Right atrium auricular region (tissue), 2 donors: ENCODE results near the gene C5orf15. TPM values are rescaled to one million over a fixed set of nuclear protein-coding genes. Genes with fewer than 3 reads are reported as not detected.

ENCODE experiments used
- DNase-seq: peaks from one replicate; pipeline ENCODE4 v3.0.0-alpha.2; 2019; ENCODE audit warnings: low spot score
- H3K27ac ChIP-seq, 2 donors: fragments of 200-600 bp; sonication (generic); 1 replicate in 1 of 2; 2 replicates in 1 of 2; pipeline ENCODE4 v1.5.1; 2016 to 2019
- H3K27me3 ChIP-seq, 2 donors: fragments of 200-600 bp; sonication (generic); one replicate each; pipeline versions ENCODE4 v1.5.1 to v1.6.0; 2017 to 2019
- H3K36me3 ChIP-seq: fragments of 200-600 bp; sonication (generic); one replicate; pipeline ENCODE4 v1.5.1; 2016
- H3K4me1 ChIP-seq, 2 donors: fragments of 200-600 bp; sonication (generic); one replicate each; pipeline versions ENCODE4 v1.5.1 to v1.6.0; 2017 to 2019
- H3K4me3 ChIP-seq, 2 donors: fragments of 200-600 bp; sonication (generic); 1 replicate in 1 of 2; 2 replicates in 1 of 2; pipeline ENCODE4 v1.5.1; 2017 to 2019; ENCODE audit warnings: mild to moderate bottlenecking in 1 of 2, moderate library complexity in 1 of 2
- H3K9me3 ChIP-seq, 2 donors: fragments of 200-600 bp; sonication (generic); one replicate each; pipeline ENCODE4 v1.5.1; 2019
- CTCF ChIP-seq, 2 donors: fragments of 200-600 bp; sonication (generic); IDR thresholded peaks; one replicate each; pipeline ENCODE4 v1.5.1; 2019; ENCODE audit warnings: antibody characterized with exemption in 2 of 2
- total RNA-seq, 2 donors: library from RNA; depleted of rRNA; stranded (reverse); fragments of >200 nt; gene quantifications; one replicate each; pipeline ENCODE4 v1.1.0, GENCODE V29; 2016

The C5orf15 gene
- total RNA-seq, 2 donors from 2014 or later: 32.6 to 59.8 TPM

GRCh38 chr5:134000696-134001453 lies 32.5 kb upstream of the C5orf15 start:
- Histone ChIP-seq H3K27ac (peak overlapping the region; percentile 17 to 74), H3K9me3 (no peaks in the 10 kb centered on the region), H3K4me3 (no peak overlapping the region), H3K36me3 (peaks cover 12% of the 10 kb centered on the region), H3K4me1 (peaks cover 0 to 66% of the 10 kb centered on the region in 2 donors), H3K27me3 (no peaks in the 10 kb centered on the region)
- DNase-seq: no peak
- TF ChIP-seq CTCF (IDR thresholded peaks at IDR 0.05): no peak

- Histone ChIP-seq H3K27me3 (no peaks in the 10 kb centered on the region), H3K36me3 (peaks cover 12% of the 10 kb centered on the region), H3K4me3 (no peak overlapping the region), H3K4me1 (peaks cover 0 to 67% of the 10 kb centered on the region in 2 donors), H3K27ac (peak overlapping the region; percentile 17 to 74), H3K9me3 (no peaks in the 10 kb centered on the region)
- TF ChIP-seq CTCF (IDR thresholded peaks at IDR 0.05): no peak
- DNase-seq: no peak
Observed at GRCh38 chr5:134000091-134000511, 31.7 kb upstream of the C5orf15 start.

- no peaks in the 10 kb centered on the region for H3K9me3 ChIP-seq
- H3K36me3 ChIP-seq: peaks cover 12% of the 10 kb centered on the region
- no peak for DNase-seq
- H3K27me3 ChIP-seq: no peaks in the 10 kb centered on the region
- peaks cover 0 to 79% of the 10 kb centered on the region in 2 donors for H3K4me1 ChIP-seq
- TF ChIP-seq CTCF (IDR thresholded peaks at IDR 0.05): no peak
- no peak overlapping the region for H3K4me3 ChIP-seq
- peak overlapping the region in 1 of 2 donors; percentile 5 for H3K27ac ChIP-seq
Observed at GRCh38 chr5:133998807-133999206, 30.4 kb upstream of the C5orf15 start.

- Histone ChIP-seq H3K9me3 (no peaks in the 10 kb centered on the region), H3K4me3 (no peak overlapping the region), H3K27me3 (no peaks in the 10 kb centered on the region), H3K27ac (no peak overlapping the region), H3K4me1 (peaks cover 0 to 80% of the 10 kb centered on the region in 2 donors), H3K36me3 (peaks cover 12% of the 10 kb centered on the region)
- TF ChIP-seq CTCF (IDR thresholded peaks at IDR 0.05): no peak
- no peak for DNase-seq
Observed at GRCh38 chr5:133998042-133998441, 29.6 kb upstream of the C5orf15 start.

GRCh38 chr5:133996683-133997252 lies 28.3 kb upstream of the C5orf15 start:
- H3K36me3 ChIP-seq: peaks cover 13% of the 10 kb centered on the region
- H3K9me3 ChIP-seq: no peaks in the 10 kb centered on the region
- no peaks in the 10 kb centered on the region for H3K27me3 ChIP-seq
- H3K4me1 ChIP-seq: peaks cover 0 to 79% of the 10 kb centered on the region in 2 donors
- TF ChIP-seq CTCF (IDR thresholded peaks at IDR 0.05): peak in 1 of 2 donors; percentile 50
- no peak overlapping the region for H3K4me3 ChIP-seq
- DNase-seq: no peak
- peak overlapping the region; percentile 84 to 89 for H3K27ac ChIP-seq
